ENCODE measurements around the gene ZNF25. TPM values are rescaled to one million over a fixed set of nuclear protein-coding genes. Genes with fewer than 3 reads are reported as not detected.

Gene ZNF25
- total RNA-seq: 5.5 and 6.1 TPM in 2 replicates

GRCh38 chr10:37976091-37976879 lies at the start of gene ZNF25:
Gene ZNF25 (minus strand): TSS chr10:37976647. CDS start chr10:37971722, 4,925 bp downstream.

GRCh38 chr10:38010119-38010903 lies 33.9 kb upstream of the ZNF25 start, which contains the start of gene ZNF33A:
Gene ZNF33A (plus strand): TSS chr10:38010675. CDS start chr10:38012342, 1,667 bp downstream.

Other genes with a start within 250 kb of the ZNF25 start
- gene ZNF248, start 119.0 kb downstream of the ZNF25 start, total RNA-seq: 4.5 and 6.8 TPM in 2 replicates
- 9.7 and 13.5 TPM in 2 replicates for gene ZNF33A, start 34.0 kb upstream of the ZNF25 start, total RNA-seq
- 7.1 and 13.7 TPM in 2 replicates for gene ZNF37A, start 117.7 kb upstream of the ZNF25 start, total RNA-seq